ENCODE measurements around the gene NR3C2.

DNA sequence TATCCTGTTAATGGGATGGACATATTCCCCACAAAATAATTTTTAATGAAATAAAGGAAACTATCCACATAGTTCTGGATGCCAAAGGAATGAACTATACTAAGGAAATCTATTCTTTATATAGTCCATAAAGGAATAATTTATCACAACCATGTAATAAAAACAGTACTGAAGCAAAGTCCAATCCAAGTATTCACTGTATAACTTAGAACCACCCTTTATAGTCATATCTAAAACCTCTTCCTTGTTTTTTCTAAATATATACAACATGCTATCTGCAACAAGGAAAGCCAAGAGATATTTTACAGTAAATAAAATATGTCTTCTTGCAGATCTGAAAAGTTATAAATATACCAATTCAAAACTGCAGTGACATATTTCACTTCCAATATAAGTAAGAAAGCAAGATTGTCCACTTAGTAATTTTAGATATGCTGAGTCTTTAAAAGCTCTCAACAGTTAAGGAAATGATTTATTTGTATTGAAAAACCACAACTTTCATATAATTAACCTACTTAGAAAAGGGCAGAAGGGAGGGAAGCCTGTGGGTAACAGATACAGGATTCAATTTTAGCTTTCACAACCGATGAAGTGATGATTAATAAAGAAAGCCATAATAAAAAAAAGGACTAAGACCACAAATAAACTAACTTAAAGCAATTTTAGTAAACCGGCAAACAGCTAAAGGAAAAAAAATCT is 8.0 kb downstream of the NR3C2 start:
- TF ChIP-seq CTCF (IDR thresholded peaks at IDR 0.05; ENCODE audit: borderline replicate concordance, extremely low read depth, low read length, poor library complexity, severe bottlenecking) (no peak), EZH2 (IDR thresholded peaks at IDR 0.05; ENCODE audit: borderline replicate concordance, low read depth, low read length, severe bottlenecking) (no peak)
